ENCODE data around the gene MMP2.

Gene MMP2

GRCh38 chr16:55443434-55444346 is 35.3 kb upstream of the MMP2 start:
- no peaks in the 10 kb centered on the region for H4K20me1 ChIP-seq (ENCODE audit: low read depth, low read length)
- TF ChIP-seq EZH2phosphoT487 (conservative IDR thresholded peaks at IDR 0.05; ENCODE audit: low read length) (no peak), CTCF (IDR thresholded peaks at IDR 0.05; ENCODE audit: insufficient read depth, low read length, poor library complexity, severe bottlenecking) (no peak)
- no peak overlapping the region for H2AFZ ChIP-seq (ENCODE audit: low read depth, low read length, severe bottlenecking)
- H3K27me3 ChIP-seq (ENCODE audit: low read length): no peaks in the 10 kb centered on the region
- no peaks in the 10 kb centered on the region for H3K9me3 ChIP-seq (ENCODE audit: insufficient read depth, low read length)
- no peaks in the 10 kb centered on the region for H3K36me3 ChIP-seq (ENCODE audit: low read length)
- no peak overlapping the region for H3K4me3 ChIP-seq (ENCODE audit: insufficient read depth, low read length, poor library complexity, severe bottlenecking)
- no peak overlapping the region for H3K9ac ChIP-seq (ENCODE audit: low read length)
- no peaks in the 10 kb centered on the region for H3K9me2 ChIP-seq (replicated peaks; ENCODE audit: insufficient read depth, low read length)
- no peaks in the 10 kb centered on the region for H3K79me2 ChIP-seq (ENCODE audit: insufficient read depth, low read length)
- H3F3A ChIP-seq (ENCODE audit: insufficient read depth): no peaks in the 10 kb centered on the region
- no peak overlapping the region for H3K27ac ChIP-seq (ENCODE audit: low read depth, low read length)
- no peak overlapping the region for H3K4me2 ChIP-seq (ENCODE audit: low read depth, low read length, poor library complexity, severe bottlenecking)

GRCh38 chr16:55444754-55445485 is 34.1 kb upstream of the MMP2 start:
- Histone ChIP-seq H3K9me3 (ENCODE audit: insufficient read depth, low read length) (no peaks in the 10 kb centered on the region), H3K9me2 (replicated peaks; ENCODE audit: insufficient read depth, low read length) (no peaks in the 10 kb centered on the region), H3K79me2 (ENCODE audit: insufficient read depth, low read length) (no peaks in the 10 kb centered on the region), H3K36me3 (ENCODE audit: low read length) (no peaks in the 10 kb centered on the region), H3K4me3 (ENCODE audit: insufficient read depth, low read length, poor library complexity, severe bottlenecking) (no peak overlapping the region), H2AFZ (ENCODE audit: low read depth, low read length, severe bottlenecking) (no peak overlapping the region), H4K20me1 (ENCODE audit: low read depth, low read length) (no peaks in the 10 kb centered on the region), H3F3A (ENCODE audit: insufficient read depth) (no peaks in the 10 kb centered on the region), H3K4me2 (ENCODE audit: low read depth, low read length, poor library complexity, severe bottlenecking) (no peak overlapping the region), H3K9ac (ENCODE audit: low read length) (no peak overlapping the region), H3K27ac (ENCODE audit: low read depth, low read length) (no peak overlapping the region), H3K27me3 (ENCODE audit: low read length) (no peaks in the 10 kb centered on the region)
- TF ChIP-seq EZH2phosphoT487 (conservative IDR thresholded peaks at IDR 0.05; ENCODE audit: low read length) (no peak), CTCF (IDR thresholded peaks at IDR 0.05; ENCODE audit: insufficient read depth, low read length, poor library complexity, severe bottlenecking) (no peak)

- Histone ChIP-seq H3K4me3 (ENCODE audit: insufficient read depth, low read length, poor library complexity, severe bottlenecking) (no peak overlapping the region), H3K27ac (ENCODE audit: low read depth, low read length) (no peak overlapping the region), H3K9ac (ENCODE audit: low read length) (no peak overlapping the region), H3F3A (ENCODE audit: insufficient read depth) (no peaks in the 10 kb centered on the region), H3K9me3 (ENCODE audit: insufficient read depth, low read length) (no peaks in the 10 kb centered on the region), H3K36me3 (ENCODE audit: low read length) (no peaks in the 10 kb centered on the region), H3K27me3 (ENCODE audit: low read length) (no peaks in the 10 kb centered on the region), H3K4me2 (ENCODE audit: low read depth, low read length, poor library complexity, severe bottlenecking) (no peak overlapping the region), H4K20me1 (ENCODE audit: low read depth, low read length) (no peaks in the 10 kb centered on the region), H3K79me2 (ENCODE audit: insufficient read depth, low read length) (no peaks in the 10 kb centered on the region), H3K9me2 (replicated peaks; ENCODE audit: insufficient read depth, low read length) (no peaks in the 10 kb centered on the region), H2AFZ (ENCODE audit: low read depth, low read length, severe bottlenecking) (no peak overlapping the region)
- TF ChIP-seq CTCF (IDR thresholded peaks at IDR 0.05; ENCODE audit: insufficient read depth, low read length, poor library complexity, severe bottlenecking) (no peak), EZH2phosphoT487 (conservative IDR thresholded peaks at IDR 0.05; ENCODE audit: low read length) (no peak)
Observed at GRCh38 chr16:55447231-55447630, 31.8 kb upstream of the MMP2 start.
